HUDEP-2 (cell line): ENCODE results near the gene LMAN2L.

ENCODE experiments used
- DNase-seq, 76 experiments: peaks; one replicate each; lab custom pipeline; 2025; ENCODE audit not compliant: unreplicated experiment in 76 of 76; lab: John Stamatoyannopoulos, UW

LMAN2L gene

DNA sequence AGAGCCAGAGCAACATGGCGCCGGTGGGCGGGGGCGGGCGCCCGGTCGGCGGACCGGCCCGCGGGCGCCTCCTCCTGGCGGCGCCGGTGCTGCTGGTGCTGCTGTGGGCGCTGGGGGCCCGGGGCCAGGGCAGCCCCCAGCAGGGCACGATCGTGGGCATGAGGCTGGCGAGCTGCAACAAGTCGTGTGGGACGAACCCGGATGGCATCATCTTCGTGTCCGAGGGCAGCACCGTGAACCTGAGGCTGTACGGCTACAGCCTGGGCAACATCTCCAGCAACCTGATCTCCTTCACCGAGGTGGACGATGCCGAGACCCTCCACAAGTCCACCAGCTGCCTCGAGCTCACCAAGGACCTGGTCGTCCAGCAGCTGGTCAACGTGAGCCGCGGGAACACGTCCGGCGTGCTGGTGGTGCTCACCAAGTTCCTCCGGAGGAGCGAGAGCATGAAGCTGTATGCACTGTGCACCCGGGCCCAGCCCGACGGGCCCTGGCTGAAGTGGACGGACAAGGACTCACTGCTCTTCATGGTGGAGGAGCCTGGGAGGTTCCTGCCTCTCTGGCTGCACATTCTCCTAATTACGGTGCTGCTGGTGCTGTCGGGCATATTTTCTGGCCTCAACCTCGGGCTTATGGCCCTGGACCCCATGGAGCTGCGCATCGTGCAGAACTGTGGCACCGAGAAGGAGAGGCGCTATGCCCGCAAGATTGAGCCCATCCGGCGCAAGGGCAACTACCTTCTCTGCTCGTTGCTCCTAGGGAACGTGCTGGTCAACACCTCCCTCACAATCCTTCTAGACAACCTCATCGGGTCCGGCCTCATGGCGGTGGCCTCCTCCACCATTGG lies 21.3 kb upstream of the LMAN2L start:
- DNase-seq, result peak in 4 of 76 experiments; percentile 25 to 66 (median 42)

DNA sequence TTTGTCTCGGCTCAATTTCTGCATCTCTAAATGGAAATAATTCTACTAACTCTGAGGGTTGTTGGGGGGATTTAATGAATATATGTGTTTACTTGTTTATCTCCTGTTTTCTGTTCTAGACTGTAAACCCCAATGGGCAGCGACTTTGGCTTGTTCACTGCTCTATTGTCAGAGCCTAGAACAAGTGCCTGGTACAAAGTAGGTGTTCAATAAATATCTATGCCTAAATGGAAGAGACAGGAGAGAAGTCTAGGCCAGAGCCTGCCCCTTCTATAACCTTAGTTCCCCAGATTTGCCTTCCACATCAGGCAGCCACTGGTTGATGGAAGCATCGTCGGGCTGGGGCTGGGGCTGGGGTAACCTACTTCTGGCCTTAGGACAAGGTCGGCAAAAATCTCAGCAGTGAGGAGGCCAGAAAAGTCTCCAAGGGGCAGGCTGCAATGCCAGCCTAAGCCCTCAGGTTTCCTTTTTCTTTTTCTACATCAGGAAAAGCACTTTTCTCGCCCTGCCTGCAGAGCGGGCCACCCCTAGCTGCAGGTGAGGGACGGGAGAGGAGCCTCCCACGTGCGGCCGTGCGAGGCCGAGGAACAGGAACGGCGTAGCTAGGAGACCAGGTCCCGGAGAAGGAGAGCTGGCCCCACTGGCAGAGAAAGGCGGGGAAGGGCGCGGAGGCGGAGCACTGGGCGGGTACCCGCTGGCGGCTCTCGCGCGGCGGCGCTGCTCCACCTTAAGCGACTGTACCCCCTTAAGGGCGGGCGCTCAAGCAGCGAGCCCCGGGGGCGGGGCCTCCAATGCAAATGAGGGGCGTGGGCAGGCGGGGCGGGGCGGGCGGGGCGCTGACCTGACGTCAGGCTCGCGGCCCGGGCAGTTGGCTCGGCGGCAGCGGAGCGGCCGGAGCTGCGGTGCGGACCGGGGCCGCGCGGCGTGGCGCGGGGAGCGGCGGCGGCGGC lies 20.4 kb upstream of the LMAN2L start, which contains the start of gene CNNM4:
Gene CNNM4 (plus strand): TSS at position 867 of the 950 bp plus-strand sequence. CDS start 98 bp downstream, outside the sequence.
- DNase-seq, result peak in 74 of 76 experiments; percentile 5 to 93 (median 86)

DNA sequence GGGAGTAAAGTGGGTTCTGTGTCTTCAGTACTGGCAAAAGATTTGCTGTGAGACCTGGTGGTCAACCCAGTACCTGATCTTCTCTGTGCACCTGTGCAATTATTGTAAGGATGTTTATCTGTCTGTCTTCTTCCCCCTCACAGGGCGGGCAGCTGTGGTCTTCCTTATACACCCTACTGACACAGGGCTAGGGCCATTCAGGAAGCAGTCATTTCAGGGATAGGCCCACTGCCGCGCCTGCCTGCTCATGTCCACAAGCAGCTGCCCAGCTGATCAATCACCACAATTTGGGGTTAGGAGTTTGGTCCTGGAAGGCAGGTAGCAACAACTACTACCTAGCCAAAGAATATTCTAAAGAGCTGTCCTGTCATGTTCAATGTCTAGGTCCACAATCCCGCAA lies 19.7 kb upstream of the LMAN2L start:
- DNase-seq, result no peak

DNA sequence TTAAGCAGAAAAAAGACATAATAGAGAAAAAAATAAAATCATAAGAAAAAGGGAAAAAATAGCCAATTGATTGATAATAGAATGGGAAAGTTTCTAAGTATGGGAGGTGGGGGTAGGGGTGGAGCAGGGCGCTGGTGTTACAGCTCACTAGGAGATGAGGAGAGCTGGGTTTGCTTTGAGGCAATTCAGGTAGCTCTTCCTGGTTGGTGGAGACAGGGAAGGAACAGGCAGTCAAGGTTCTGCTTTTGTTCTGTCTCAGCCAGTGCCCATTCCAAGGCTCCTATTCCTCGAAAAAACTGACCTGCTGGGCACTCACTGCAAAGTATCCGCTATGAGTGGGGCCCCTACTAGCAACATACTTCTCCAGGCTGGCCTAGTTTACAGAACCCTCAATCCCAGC lies 19.1 kb upstream of the LMAN2L start:
- DNase-seq, result no peak

DNA sequence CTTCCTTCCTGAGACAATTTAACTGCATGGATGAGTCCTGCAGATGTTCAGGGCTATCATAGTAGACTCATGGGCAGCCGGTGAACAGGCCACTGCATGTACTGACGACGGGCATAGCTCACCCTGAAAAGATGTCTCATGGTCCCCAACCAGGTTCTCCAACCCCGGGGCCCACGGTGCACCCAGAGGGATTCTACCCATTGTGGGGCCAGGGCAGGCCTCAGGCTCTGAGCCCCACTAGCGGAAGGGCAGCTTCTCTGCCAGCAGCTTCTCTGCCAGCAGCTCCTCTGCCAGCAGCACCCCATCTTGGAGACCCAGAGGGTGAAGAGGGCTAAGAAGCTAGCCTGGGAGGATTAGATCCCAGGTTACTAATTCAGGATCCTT lies 17.6 kb upstream of the LMAN2L start:
- no peak for DNase-seq

DNA sequence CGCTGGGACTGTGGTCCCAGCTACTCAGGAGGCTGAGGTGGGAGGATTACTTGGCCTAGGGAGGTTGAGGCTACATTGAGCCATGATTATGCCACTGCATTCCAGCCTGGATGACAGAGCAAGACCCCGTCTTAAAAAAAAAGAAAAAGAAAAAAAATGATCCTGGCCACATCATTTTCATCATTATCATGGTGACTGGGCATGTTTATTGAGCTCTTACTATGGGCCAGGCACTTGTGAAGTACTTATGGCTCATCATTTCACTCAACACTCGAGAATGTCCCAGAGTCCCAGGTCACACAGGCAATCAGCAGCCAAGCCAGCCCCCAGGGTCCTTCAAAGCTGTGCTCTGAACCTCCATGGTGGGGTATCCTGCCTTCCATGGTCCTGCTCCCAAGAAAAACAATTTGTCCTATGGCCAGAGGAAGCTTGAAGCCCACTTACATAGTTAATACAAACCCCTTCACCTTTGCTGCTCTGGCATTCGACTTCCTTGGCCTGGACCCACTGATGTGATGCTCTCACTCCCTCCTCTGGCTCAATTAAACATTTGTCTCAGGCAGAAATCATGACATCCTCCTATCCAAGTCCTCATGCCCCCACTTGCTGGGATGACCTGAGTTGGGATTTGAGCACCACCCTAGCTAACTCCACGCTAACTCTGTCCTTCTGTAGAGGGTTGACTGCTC lies 17.1 kb upstream of the LMAN2L start:
- no peak for DNase-seq

DNA sequence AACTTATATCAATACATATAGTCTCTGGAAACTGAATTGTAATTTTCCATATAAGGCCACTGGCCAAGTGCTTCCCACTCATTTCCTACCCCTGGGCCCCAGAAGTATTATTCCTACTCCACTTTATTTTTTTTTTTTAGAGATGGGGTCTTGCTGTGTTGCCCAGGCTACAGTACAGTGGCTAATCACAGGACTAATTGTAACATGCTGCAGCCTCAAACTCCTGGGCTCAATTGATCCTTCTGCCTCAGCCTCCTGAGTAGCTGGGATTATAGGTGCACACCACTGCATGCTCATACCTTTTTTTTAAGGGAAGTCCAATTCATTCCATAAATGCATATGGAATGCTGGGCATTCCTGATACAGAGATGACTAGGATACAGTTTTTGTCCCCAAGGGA lies 14.5 kb upstream of the LMAN2L start:
- no peak for DNase-seq

DNA sequence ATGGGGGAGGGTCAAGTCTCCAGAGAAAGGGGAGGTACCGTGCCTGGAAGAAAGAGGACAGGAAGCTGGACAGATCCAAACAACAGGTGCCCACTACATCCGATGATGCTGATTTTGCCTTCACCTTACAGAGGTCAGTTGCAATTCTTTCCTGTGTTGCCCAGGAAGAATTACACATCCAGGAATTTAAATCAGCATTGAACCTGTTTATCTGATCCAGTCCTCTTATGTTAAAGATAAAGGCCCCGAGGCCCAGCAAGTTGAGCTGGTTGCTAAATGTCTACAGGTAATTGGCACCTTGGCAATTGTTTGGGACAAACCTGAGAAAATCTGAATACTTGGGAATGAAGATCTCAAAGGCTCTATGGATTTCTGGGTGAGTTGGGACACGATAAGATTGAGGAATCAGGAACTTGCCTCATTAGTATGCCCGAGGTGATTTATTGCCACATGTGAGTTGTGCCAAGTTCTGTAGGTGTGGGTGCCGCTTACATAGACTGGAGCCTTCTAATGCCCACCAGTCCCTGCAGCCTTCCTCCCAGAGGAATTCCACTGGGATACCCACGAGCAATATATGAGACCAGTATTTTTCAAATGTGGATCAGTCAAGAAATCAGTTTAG lies 13.9 kb upstream of the LMAN2L start:
- no peak for DNase-seq

DNA sequence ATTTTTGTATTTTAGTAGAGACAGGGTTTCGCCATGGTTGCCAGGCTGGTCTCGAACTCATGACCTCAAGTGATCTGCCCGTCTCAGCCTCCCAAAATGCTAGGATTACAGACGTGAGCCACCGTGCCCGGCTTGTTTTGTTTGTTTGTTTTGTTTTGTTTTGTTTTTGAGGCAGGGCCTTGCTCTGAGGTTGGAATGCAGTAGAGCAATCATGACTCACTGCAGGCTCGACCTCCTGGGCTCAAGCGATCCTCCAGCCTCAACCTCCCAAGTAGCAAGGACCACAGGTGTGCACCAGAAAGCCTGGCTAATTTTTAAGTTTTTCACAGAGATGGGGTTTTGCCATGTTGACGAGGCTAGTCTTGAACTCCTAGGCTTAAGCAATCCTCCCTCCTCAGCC lies 11.9 kb upstream of the LMAN2L start:
- DNase-seq, result no peak

DNA sequence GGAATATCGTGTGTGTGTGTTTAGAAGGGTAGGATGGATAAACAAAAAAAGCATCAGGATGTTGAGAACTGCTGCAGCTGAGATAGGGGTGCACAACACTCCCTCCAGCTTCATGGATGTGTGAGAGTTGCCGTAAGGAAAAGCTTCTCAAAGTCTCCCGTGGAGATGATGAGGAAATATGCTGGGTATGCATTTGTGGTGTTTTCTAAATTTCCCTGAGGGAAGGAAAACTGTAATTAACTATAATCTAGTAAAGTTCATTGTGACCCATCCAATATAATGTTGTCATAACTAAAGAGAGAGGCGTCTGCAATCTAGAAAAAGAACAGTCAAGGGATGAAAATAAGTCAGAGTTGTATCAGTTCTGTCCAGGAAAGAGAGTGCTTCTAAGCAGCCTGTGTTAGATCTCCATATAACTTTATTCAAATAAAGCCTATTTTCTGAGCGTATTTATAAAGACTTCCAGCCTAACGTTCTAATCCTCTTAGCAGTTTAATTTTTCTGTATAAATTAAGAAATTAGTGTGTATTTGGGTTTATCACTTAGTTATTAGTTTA lies 7.3 kb upstream of the LMAN2L start:
- DNase-seq, result no peak

DNA sequence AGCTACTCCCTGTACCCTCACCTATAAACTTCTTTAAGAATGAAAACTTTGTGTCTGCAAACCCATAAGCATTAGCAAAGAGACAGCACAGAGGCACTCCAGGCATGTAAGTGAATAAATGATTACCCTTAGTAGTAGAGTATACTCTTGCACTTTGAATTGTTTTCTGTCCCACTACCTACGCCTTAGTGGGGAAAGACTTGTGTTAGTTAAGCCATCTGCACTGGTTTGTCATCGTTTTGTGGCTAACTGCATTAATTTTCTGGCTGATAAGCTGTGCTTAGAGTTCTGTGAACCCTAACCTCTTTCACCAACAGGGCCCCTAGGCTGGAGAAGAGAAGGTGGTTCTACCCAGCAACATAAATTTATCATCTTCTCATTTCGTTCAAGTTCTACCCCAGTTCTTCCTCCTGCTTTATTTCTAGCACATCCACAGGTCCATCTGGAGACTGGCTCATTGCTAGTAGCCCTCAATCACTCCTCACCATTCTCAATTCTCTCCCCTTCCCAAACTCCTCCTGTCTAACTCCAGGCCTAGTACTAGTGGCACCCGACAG lies 710 bp downstream of the LMAN2L start:
- peak in 2 of 76 experiments; percentile 9 to 11 for DNase-seq

DNA sequence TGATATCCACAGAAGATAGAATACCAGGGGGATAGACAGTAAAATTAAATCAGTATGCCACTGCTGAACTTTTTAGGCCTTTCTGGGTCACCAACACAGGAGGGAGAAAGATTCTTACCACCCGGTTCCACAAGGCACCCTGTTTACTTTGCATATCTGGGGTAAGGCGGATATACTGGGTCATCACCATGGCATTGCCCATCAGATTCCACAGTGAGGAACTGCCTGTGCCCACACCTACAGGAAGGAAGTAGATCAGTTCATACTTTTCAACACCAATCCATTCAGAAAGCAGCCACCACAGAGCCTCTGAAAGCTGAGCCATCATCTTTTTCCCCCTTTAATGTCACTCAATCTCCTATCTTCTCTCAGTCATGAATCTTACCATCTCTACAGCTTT lies 2.0 kb downstream of the LMAN2L start:
- DNase-seq, result no peak

DNA sequence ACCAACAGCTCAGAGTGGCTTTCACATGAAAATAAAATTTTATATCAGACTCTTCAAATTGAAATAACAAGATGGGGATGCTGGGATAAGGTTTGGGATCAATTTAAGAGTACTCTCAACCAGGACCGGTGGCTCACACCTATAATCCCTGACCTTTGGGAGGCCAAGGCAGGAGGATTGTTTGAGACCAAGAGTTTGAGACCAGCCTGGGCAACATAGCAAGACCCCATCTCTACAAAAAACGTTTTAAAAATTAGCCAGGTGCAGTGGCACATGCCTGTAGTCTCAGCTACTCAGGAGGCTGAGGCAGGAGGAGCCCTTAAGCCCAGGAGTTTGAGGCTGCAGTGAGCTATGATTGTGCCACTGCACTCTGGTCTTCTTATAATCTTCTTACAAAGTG lies 2.6 kb downstream of the LMAN2L start:
- DNase-seq, result no peak

DNA sequence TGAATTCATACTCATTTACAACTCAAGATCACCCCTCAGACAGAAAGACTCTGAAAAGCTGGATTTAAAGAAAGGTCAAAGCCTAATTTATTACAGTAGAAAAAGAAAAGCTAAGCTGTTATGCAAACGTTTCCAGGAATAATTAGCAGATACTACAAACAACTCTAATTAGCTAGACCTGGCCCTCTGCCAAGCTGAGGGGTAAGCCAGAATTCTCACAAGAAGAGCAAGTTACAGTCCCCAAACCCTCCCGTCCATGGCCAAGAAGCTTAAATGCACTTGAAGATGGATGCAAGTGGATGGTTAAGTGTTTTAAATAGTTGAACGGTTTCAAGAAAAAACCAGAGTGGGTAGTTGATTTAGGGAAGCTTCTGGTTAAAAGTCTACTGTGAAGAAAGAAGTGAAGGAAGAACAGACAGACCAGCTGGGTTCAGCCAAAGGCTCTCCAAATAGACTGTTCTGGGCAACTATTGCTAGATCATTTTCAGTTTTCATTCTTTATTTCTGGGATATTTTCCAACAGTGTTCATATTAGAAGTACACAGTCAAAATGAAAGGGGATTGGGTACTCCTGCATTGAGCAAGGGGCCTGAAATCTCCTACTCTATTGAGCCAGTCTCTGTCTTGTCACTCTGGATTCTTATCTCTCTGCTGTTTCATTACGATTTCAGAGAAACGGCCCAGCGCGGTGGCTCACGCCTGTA lies 4.8 kb downstream of the LMAN2L start:
- DNase-seq, result no peak

DNA sequence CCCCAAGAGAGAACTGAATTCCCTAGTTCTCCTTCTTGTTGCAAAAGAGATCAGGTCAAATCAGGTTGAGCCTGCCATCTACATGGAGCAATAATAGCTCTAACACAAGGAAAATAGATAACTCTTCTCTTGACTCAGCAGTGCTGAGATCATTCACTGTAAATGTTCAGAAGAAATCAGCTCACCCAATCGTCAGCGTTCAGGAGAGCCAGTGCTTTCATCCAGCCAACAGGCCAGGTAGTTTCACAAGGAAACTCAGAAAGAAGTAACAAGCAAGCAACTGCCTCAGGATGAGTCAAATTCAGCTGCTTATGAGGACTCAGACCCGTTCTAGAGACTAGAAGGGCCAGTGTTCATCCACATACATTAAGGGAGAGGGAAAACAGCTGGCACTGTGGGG lies 5.9 kb downstream of the LMAN2L start:
- DNase-seq, result no peak

DNA sequence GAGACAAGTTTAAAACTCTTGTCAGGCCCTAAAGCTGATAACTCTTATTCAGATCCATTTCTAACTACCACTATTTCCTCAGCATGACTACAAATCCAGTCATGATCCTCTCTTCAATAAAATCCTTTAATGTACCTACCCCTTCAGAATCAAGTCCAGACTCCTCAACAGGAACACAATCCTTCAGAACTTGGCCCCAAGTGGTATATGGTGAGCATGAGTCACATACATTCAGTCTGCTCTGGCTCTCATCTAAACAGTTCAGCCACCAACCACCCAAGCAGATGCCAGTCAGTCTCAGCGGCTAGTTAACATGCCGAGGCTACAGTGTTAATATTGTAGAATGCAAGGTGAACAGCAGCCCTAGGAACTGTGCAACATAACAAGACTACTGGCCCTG lies 9.7 kb downstream of the LMAN2L start:
- DNase-seq, result no peak

DNA sequence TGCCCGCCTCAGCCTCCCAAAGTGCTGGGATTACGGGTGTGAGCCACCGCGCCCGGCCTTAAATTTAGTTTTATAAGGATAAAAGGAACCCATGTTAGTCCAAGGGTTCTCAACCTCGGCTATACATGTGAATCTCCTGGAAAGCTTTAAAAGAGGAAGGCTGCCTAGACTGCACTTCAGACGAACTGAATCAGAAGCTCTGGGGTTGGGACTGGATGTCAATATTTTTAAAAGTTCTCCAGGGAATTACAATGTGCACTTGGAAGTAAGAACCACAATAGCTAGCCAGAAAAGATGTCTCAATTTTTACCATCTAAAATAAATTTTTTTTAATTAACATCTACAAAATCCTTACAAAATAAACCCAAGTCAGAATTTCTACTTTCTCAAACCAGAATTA lies 10.1 kb downstream of the LMAN2L start:
- no peak for DNase-seq

DNA sequence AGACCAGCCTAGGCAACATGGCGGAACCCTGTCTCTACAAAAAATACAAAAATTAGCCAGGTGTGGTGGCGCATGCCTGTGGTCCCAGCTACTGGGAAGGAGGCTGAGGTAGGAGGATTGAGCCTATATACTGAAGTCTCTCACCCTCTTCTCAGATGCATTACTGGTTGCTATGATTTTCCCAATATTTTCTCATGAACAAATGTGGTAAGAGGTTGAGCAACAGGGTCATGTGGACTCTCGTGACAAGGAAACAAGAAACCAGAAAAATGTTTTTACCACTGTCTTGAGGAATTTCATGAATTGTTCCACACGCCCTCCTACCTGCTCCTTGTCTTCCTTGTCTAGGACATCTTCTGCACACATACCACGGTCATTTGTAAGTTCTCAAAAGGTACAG lies 12.4 kb downstream of the LMAN2L start:
- DNase-seq, result no peak

DNA sequence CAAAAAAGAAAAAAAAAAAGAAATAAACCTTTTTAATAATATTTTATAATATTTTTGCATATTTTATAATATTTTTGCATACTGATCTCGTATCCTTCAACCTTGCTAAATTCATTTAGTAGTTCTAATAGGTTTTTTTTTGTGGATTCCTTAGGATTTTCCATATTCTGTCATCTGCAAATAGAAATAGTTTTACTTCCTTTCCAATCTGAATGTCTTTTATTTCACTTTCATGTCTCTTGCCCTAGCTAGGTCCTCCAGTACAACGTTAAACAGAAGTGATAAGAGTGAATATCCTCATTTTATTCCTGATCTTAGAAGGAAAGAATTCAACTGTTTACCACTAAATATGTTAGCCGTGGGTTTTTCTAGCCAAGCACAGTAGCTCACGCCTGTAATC lies 13.7 kb downstream of the LMAN2L start:
- DNase-seq, result no peak
